Panc1 (cell line): ENCODE data around the gene PHF21A. TPM values are rescaled to one million over a fixed set of nuclear protein-coding genes. Genes with fewer than 3 reads are reported as not detected.

Source experiments
- ATAC-seq: fragments of 200-7000 bp; cut with Tn5 transposase; 2 replicates; pipeline ENCODE4 v1.9.1; 2020; ENCODE audit warnings: mild to moderate bottlenecking, moderate library complexity
- BruUV-seq: library from RNA; stranded (reverse); fragments of 400-500 nt; replicated peaks from 2 replicates; lab custom pipeline; 2021; lab: Mats Ljungman, UMichigan
- CTCF ChIA-PET: fragments of 300-600 bp; sonication (Branson Sonifier 250); formaldehyde crosslinking; loops from one replicate; lab custom pipeline; 2022; ENCODE audit warnings: antibody characterized with exemption; lab: Charles Lee
- POLR2A ChIA-PET: fragments of 300-600 bp; sonication (Branson Sonifier 250); formaldehyde crosslinking; loops from one replicate; lab custom pipeline; 2022; ENCODE audit warnings: antibody characterized with exemption; lab: Charles Lee
- DNase-seq: peaks from one replicate; pipeline ENCODE4 v3.0.0-alpha.2; 2010; ENCODE audit warnings: low read depth, low spot score
- H3K27ac ChIP-seq: 2 replicates; pipeline ENCODE4 v1.5.1; 2011; ENCODE audit warnings: mild to moderate bottlenecking, low read length, inconsistent platforms
- H3K27me3 ChIP-seq: fragments of 200-500 bp; sonication (Bioruptor generic); 2 replicates; pipeline ENCODE4 v1.6.0; 2014; ENCODE audit warnings: low read length, inconsistent platforms; ENCODE audit not compliant: control insufficient read depth, insufficient read depth
- H3K36me3 ChIP-seq: fragments of 200-500 bp; sonication (Bioruptor generic); 2 replicates; pipeline ENCODE4 v1.5.1; 2014; ENCODE audit warnings: inconsistent platforms, mild to moderate bottlenecking, low read length, moderate library complexity; ENCODE audit not compliant: control insufficient read depth, insufficient read depth
- H3K4me1 ChIP-seq: 2 replicates; pipeline ENCODE4 v1.5.1; 2011; ENCODE audit warnings: inconsistent platforms, mild to moderate bottlenecking, low read length, moderate library complexity; ENCODE audit not compliant: control insufficient read depth, insufficient read depth
- H3K4me3 ChIP-seq, 2 experiments: 2 replicates each; pipeline ENCODE4 v1.5.1; 2011 to 2012; ENCODE audit warnings: low read depth in 2 of 2, low read length in 2 of 2, mild to moderate bottlenecking in 2 of 2, inconsistent platforms in 1 of 2, moderate library complexity in 1 of 2
- H3K9me3 ChIP-seq: fragments of 200-500 bp; sonication (Bioruptor generic); 2 replicates; pipeline ENCODE4 v1.5.1; 2014; ENCODE audit warnings: low read depth, mild to moderate bottlenecking, inconsistent platforms, low read length, moderate library complexity; ENCODE audit not compliant: control insufficient read depth, insufficient read depth
- POLR2AphosphoS5 ChIP-seq: IDR thresholded peaks from 2 replicates; pipeline ENCODE4 v1.6.1; 2012; ENCODE audit warnings: mild to moderate bottlenecking, low read depth, low read length, moderate library complexity
- REST ChIP-seq, 2 experiments: IDR thresholded peaks; 2 replicates each; pipeline ENCODE4 v1.6.1; 2011 to 2012; ENCODE audit warnings: low read depth in 2 of 2, control low read depth in 1 of 2, low read length in 1 of 2, mild to moderate bottlenecking in 1 of 2, moderate library complexity in 1 of 2; ENCODE audit not compliant: insufficient read depth in 1 of 2
- SIN3A ChIP-seq: IDR thresholded peaks from 2 replicates; pipeline ENCODE4 v1.6.1; 2012; ENCODE audit warnings: low read depth, mild to moderate bottlenecking, low read length, moderate library complexity, borderline replicate concordance; ENCODE audit not compliant: insufficient read depth
- TCF7L2 ChIP-seq: IDR thresholded peaks from 2 replicates; pipeline ENCODE4 v1.6.1; 2011; ENCODE audit warnings: mild to moderate bottlenecking, low read depth, low read length, inconsistent platforms
- in situ Hi-C: cut with HindIII; loops from 2 replicates; pipeline ENCODE4 v1.10.0; 2016; ENCODE audit warnings: low sequenced_read_pairs, low pct_unique_long_range_greater_than_20kb
- intact Hi-C: fragments of 100-400 bp; cut with micrococcal nuclease; formaldehyde crosslinking; loops from one replicate; pipeline ENCODE4 v1.10.0; 2022; ENCODE audit not compliant: unreplicated experiment
- total RNA-seq: library from RNA; stranded (reverse); gene quantifications from one replicate; pipeline ENCODE4 v1.2.1, GENCODE V29; 2021; ENCODE audit not compliant: unreplicated experiment
- TF ChIP-seq, protein P1 (sequence below): fragments of 450-650 bp; IDR thresholded peaks from 2 replicates; pipeline ENCODE4 v1.5.1; 2017; ENCODE audit warnings: mild to moderate bottlenecking

The PHF21A gene
- total RNA-seq, 1 experiment from 2014 or later: 45.7 TPM

DNA sequence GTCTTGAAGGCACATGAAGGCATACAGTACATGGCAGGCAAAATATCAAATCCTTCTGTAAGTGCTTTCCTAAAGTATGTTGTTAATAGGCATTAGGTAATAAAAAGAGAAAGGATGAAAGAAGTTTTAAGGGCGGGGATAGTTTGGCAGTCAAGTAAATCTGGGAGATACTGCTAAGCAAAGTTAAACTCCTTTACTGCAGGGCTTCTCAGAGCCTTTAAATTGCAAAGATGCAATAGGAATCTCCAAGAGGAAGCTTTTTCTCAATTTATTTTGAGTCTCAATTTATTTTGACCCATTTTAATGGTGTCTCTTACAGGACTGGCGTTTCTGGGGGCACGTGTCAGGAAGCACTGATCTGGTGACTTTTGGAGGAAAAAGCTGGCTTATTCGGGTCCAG lies 12.8 kb upstream of the PHF21A start:
- Histone ChIP-seq H3K9me3 (no peaks in the 10 kb centered on the region), H3K27me3 (no peaks in the 10 kb centered on the region; the same call in 1 of the 2 replicates), H3K4me3 (no peak overlapping the region), H3K27ac (no peak overlapping the region), H3K4me1 (no peaks in the 10 kb centered on the region), H3K36me3 (no peaks in the 10 kb centered on the region)
- TF ChIP-seq, protein P1, sequence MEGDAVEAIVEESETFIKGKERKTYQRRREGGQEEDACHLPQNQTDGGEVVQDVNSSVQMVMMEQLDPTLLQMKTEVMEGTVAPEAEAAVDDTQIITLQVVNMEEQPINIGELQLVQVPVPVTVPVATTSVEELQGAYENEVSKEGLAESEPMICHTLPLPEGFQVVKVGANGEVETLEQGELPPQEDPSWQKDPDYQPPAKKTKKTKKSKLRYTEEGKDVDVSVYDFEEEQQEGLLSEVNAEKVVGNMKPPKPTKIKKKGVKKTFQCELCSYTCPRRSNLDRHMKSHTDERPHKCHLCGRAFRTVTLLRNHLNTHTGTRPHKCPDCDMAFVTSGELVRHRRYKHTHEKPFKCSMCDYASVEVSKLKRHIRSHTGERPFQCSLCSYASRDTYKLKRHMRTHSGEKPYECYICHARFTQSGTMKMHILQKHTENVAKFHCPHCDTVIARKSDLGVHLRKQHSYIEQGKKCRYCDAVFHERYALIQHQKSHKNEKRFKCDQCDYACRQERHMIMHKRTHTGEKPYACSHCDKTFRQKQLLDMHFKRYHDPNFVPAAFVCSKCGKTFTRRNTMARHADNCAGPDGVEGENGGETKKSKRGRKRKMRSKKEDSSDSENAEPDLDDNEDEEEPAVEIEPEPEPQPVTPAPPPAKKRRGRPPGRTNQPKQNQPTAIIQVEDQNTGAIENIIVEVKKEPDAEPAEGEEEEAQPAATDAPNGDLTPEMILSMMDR: no peak
- no peak for TF ChIP-seq POLR2AphosphoS5
- no peak for TF ChIP-seq TCF7L2
- TF ChIP-seq REST (IDR thresholded peaks at IDR 0.05; ENCODE audit: insufficient read depth in 1 of 2, low read depth in 2 of 2, low read length in 1 of 2): no peak
- TF ChIP-seq SIN3A: no peak
- POLR2A ChIA-PET: no interaction called here
- intact Hi-C loops (no loop called here), in situ Hi-C loops (no loop called here)
- ATAC-seq: no peak
- no TSS peak for BruUV-seq
- CTCF ChIA-PET: no interaction called here
- DNase-seq: no peak

GRCh38 chr11:46133119-46133518 lies 11.9 kb upstream of the PHF21A start:
- Histone ChIP-seq H3K4me1 (no peaks in the 10 kb centered on the region), H3K36me3 (no peaks in the 10 kb centered on the region), H3K9me3 (no peaks in the 10 kb centered on the region), H3K4me3 (no peak overlapping the region), H3K27ac (no peak overlapping the region), H3K27me3 (no peaks in the 10 kb centered on the region; the same call in 1 of the 2 replicates)
- POLR2A ChIA-PET: interaction anchor here (0.7 kb wide), 1 partner anchor 81 kb away, joined by 4 read pairs; no protein-coding TSS in a partner anchor
- BruUV-seq: no TSS peak
- ATAC-seq (no peak), DNase-seq (no peak)
- intact Hi-C loops (no loop called here), in situ Hi-C loops (no loop called here)
- TF ChIP-seq, protein P1: no peak
- TF ChIP-seq SIN3A (no peak), POLR2AphosphoS5 (no peak)
- CTCF ChIA-PET: no interaction called here
